GM11168 (cell line): ENCODE results near the gene GJC1.

Source experiments
- in situ Hi-C: fragments of 300-500 bp; cut with MboI; formaldehyde crosslinking; loops from one replicate; pipeline ENCODE4 v1.12.0; 2022; ENCODE audit warnings: low sequenced_read_pairs; ENCODE audit not compliant: unreplicated experiment

Gene GJC1

GRCh38 chr17:44780161-44780560, 49.9 kb downstream of the GJC1 start:
- in situ Hi-C loops = loop anchor here (5.0 kb wide), 1 partner anchor 72 kb away; no protein-coding TSS in a partner anchor

GRCh38 chr17:44779211-44780025, 50.7 kb downstream of the GJC1 start:
- in situ Hi-C loops = loop anchor here (5.0 kb wide), 1 partner anchor 73 kb away; no protein-coding TSS in a partner anchor

GRCh38 chr17:44778656-44779210, 51.4 kb downstream of the GJC1 start:
- in situ Hi-C loops = no loop called here

GRCh38 chr17:44777394-44778348, 52.4 kb downstream of the GJC1 start:
- in situ Hi-C loops = no loop called here

- in situ Hi-C loops = no loop called here
Measured at GRCh38 chr17:44776628-44777393, 53.3 kb downstream of the GJC1 start.

- in situ Hi-C loops = no loop called here
Measured at GRCh38 chr17:44775838-44776621, 54.1 kb downstream of the GJC1 start.

- in situ Hi-C loops = no loop called here
Measured at GRCh38 chr17:44775136-44775837, 54.8 kb downstream of the GJC1 start.

GRCh38 chr17:44774271-44775135, 55.6 kb downstream of the GJC1 start:
- in situ Hi-C loops = no loop called here

- in situ Hi-C loops = no loop called here
Measured at GRCh38 chr17:44773140-44773539, 56.9 kb downstream of the GJC1 start.

- in situ Hi-C loops = no loop called here
Measured at GRCh38 chr17:44772308-44773045, 57.6 kb downstream of the GJC1 start.

- in situ Hi-C loops = no loop called here
Measured at GRCh38 chr17:44770166-44770925, 59.7 kb downstream of the GJC1 start.

GRCh38 chr17:44769647-44770084, 60.4 kb downstream of the GJC1 start:
- in situ Hi-C loops = no loop called here

GRCh38 chr17:44769230-44769629, 60.9 kb downstream of the GJC1 start:
- in situ Hi-C loops = no loop called here

- in situ Hi-C loops = no loop called here
Measured at GRCh38 chr17:44768505-44769142, 61.5 kb downstream of the GJC1 start.

- in situ Hi-C loops = no loop called here
Measured at GRCh38 chr17:44767493-44767892, 62.6 kb downstream of the GJC1 start.
